ENCODE data around the gene PDE10A.

The PDE10A gene

DNA sequence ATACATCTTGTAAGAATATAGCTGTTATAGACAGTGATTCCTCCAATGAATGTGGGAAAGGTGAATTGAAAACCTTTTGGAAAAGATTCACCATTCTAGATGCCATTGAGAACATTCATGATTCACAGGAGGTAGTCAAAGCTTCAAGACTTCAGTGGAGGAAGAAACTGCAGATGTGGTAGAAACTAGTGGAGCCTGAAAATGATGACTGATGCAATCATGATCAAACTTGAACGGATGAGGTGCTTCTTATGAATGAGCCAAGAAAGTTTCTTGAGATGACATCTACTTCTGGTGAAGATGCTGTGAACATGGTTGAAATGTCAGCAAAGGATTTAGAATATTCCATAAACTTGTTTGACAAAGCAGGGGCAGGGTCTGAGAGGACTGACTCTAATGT, 286.9 kb downstream of the PDE10A start:
- DNase-seq (ENCODE audit: insufficient read length, low spot score) (no peak), FAIRE-seq (no peak)
- TF ChIP-seq, protein P1, sequence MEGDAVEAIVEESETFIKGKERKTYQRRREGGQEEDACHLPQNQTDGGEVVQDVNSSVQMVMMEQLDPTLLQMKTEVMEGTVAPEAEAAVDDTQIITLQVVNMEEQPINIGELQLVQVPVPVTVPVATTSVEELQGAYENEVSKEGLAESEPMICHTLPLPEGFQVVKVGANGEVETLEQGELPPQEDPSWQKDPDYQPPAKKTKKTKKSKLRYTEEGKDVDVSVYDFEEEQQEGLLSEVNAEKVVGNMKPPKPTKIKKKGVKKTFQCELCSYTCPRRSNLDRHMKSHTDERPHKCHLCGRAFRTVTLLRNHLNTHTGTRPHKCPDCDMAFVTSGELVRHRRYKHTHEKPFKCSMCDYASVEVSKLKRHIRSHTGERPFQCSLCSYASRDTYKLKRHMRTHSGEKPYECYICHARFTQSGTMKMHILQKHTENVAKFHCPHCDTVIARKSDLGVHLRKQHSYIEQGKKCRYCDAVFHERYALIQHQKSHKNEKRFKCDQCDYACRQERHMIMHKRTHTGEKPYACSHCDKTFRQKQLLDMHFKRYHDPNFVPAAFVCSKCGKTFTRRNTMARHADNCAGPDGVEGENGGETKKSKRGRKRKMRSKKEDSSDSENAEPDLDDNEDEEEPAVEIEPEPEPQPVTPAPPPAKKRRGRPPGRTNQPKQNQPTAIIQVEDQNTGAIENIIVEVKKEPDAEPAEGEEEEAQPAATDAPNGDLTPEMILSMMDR (IDR thresholded peaks at IDR 0.05; ENCODE audit: insufficient read depth, missing control alignments) = no peak

DNA sequence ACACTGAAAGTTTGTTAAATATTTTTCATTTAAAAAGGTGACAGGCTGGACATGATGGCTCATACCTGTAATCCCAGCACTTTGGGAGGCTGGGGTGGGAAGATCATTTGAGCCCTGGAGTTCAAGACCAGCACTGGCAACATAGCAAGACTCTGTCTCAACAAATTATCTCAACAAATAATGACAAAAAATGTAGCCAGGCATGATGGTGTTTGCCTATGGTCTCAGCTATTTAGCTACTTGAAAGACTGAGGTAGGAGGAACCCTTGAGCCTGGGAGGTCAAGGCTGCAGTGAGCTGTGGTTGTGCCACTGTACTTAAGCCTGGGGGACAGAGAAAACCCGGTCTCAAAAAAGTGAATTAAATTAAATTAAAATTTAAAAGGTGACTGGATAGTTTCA, 297.7 kb downstream of the PDE10A start:
- TF ChIP-seq, protein P1 (IDR thresholded peaks at IDR 0.05; ENCODE audit: insufficient read depth, missing control alignments) = no peak

DNA sequence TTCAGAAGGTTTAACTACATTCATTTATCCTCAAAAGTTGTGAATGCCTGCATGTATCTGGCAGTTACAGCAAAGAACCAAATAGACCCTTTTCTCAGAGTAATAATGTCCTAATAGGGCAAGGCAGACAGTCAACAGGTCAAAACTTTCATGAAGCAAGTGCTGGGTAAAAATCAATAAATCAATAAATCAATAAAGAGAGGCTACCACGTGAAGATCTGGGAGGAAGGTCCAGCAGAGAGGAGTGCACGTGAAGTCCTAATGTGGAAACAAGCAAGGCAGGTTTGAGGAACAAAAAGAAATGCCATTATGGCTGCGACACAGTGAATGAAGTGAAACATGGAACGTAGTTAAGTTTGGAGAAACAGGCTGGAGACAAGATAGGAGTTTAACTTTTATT, 317.3 kb downstream of the PDE10A start:
- DNase-seq (ENCODE audit: insufficient read length, low spot score) = no peak
- TF ChIP-seq, protein P1 (IDR thresholded peaks at IDR 0.05; ENCODE audit: insufficient read depth, missing control alignments) = no peak
- no peak for FAIRE-seq

More for the DNA sequence above, 297.7 kb downstream of the PDE10A start:
- no peak for DNase-seq (ENCODE audit: insufficient read length, low spot score)
- no peak for FAIRE-seq

DNA sequence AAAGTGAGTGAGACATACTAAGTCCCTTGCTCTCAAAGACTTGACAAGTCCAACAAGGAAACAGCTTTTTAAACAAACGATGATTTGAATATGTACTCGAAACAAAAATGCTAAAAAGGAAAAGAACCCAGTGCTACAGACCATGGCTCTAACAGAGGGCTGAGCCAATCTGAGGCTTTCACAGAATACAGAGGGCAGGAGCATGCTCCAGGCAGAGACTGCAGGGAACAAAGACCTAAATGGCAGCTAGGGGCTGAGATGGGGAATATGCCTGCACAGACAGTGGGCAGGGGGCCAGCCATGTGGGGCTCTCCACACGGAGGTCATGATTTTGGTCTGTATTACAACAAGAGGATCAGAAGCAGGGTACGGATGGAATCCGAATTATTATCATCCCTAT, 322.5 kb downstream of the PDE10A start:
- FAIRE-seq (no peak), DNase-seq (ENCODE audit: insufficient read length, low spot score) (no peak)
- TF ChIP-seq, protein P1 (IDR thresholded peaks at IDR 0.05; ENCODE audit: insufficient read depth, missing control alignments) = no peak

DNA sequence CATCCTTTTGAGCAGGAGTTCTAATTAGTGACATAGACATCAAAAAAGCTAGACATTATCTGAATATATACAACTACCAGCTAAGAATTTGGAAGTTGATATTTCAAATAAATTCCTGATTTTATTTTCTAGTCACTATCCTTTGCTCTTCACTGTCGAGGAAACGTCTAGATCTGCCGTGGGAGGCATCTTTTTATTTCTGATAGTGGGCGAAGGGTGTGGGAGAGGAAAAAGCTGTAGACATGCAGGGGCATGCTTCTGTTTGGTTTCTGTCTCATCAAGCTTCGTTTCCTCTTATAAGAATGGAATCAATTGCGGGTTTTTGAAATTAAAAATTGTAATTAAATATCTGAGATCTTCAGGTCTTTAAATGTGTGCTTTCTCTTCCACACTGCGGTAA, 337.4 kb downstream of the PDE10A start:
- FAIRE-seq (no peak), DNase-seq (ENCODE audit: insufficient read length, low spot score) (no peak)
- TF ChIP-seq, protein P1 (IDR thresholded peaks at IDR 0.05; ENCODE audit: insufficient read depth, missing control alignments) = no peak

DNA sequence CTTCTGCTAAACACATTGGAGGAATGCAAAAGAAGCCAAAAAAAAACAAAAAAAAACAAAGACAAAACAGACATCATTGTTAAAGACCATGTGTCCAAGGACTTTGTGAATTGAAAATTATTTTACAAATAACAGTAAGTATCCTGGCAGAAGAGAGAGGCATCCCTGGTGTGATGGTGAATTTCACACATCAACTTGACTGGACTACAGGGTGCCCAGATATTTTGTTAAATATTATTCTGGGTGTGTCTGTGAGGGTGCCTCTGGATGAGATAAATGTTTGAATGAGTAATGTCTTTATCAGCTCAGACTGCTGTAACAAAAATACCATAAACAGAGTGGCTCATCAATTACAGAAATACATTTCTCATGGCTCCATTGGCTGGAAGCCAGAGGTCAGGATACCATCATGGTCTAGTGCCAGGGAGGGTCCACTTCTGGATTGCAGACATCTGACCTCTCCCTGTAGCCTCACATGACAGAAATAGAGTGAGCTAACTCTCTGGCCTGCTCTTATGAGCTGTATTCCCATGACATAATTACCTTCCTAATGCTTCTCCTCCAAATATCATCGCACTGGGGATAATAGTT, 341.4 kb downstream of the PDE10A start:
- DNase-seq (ENCODE audit: insufficient read length, low spot score) (no peak), FAIRE-seq (no peak)
- TF ChIP-seq, protein P1 (IDR thresholded peaks at IDR 0.05; ENCODE audit: insufficient read depth, missing control alignments) = no peak

DNA sequence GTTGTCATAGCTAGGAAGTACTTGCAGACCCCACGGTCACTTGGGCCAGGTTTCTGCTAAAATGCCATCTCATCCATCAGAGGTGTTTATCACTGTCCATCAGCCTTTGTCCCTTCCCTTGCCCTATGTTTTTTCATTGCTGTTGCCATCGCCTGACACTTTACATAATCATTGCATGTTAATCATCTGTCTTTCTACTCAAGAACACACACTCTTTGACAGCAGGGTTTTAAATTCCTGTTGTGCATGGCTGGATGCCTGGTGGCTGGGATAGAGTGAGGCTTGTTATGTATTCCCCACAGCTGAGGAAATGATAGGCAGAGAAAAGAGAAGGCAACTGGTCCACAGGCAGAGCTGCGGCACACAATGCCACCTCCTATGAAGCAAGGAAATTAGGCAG, 341.9 kb downstream of the PDE10A start:
- TF ChIP-seq, protein P1 (IDR thresholded peaks at IDR 0.05; ENCODE audit: insufficient read depth, missing control alignments) = no peak
- DNase-seq (ENCODE audit: insufficient read length, low spot score) = no peak
- no peak for FAIRE-seq
